ENCODE measurements around the gene PDGFRA.
"Not testable (repeated sequence)": the region's sequence is repeated elsewhere in the genome, so short reads cannot be mapped to it uniquely, and the experiment has no call there.

Gene PDGFRA

DNA sequence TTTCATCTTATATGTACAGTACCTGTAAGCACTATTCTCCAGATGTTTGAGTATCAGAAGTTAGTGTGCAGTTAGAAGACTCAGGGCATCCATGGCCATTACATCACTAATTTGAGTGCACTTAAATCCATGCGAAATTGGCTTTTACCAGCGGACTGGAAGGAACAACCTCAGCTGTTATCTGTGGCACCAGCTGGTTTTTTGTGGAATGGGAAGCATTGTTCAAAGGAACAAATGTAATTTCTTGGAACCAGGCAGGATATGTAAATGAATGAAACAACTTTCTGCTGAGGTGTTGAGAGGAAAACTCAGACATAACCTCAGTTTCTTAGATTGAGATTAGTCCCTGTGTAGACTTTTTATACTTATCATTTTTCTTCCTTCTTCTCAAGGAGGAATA is 60.2 kb downstream of the PDGFRA start:
- no peak for DNase-seq
- in situ Hi-C loops (cut with HindIII; ENCODE audit: low pct_ligation_motif_present, low pct_unique_long_range_greater_than_20kb, low sequenced_read_pairs) = no loop called here

- in situ Hi-C loops (cut with HindIII; ENCODE audit: low pct_ligation_motif_present, low pct_unique_long_range_greater_than_20kb, low sequenced_read_pairs) = no loop called here
- DNase-seq = no peak
Observed at GRCh38 chr4:54290980-54291379, 61.9 kb downstream of the PDGFRA start.

GRCh38 chr4:54296548-54297203 is 67.6 kb downstream of the PDGFRA start:
- in situ Hi-C loops (cut with HindIII; ENCODE audit: low pct_ligation_motif_present, low pct_unique_long_range_greater_than_20kb, low sequenced_read_pairs) = no loop called here
- no peak for DNase-seq

DNA sequence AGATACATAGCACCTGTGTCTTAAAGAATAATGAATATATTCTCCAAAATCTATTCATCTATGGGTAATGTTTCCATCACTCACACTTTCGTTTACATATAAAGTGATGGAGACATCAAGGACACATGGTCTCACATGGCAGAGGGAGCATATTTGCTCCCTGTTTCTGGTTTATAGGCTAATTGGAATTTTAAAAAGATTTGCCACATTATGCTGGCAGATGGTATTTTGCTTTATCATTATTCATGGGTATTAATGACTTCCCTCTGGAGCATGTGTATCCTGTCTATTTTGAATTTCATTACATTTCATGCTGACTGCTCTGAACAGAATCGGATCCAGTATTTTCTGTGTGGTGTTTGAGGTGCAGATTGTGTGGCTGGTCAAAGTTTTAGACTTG is 79.0 kb downstream of the PDGFRA start:
- in situ Hi-C loops (cut with HindIII; ENCODE audit: low pct_ligation_motif_present, low pct_unique_long_range_greater_than_20kb, low sequenced_read_pairs) = no loop called here
- no peak for DNase-seq

- DNase-seq = no peak
- in situ Hi-C loops (cut with HindIII; ENCODE audit: low pct_ligation_motif_present, low pct_unique_long_range_greater_than_20kb, low sequenced_read_pairs) = no loop called here
Observed at GRCh38 chr4:54315561-54316538, 86.8 kb downstream of the PDGFRA start.

DNA sequence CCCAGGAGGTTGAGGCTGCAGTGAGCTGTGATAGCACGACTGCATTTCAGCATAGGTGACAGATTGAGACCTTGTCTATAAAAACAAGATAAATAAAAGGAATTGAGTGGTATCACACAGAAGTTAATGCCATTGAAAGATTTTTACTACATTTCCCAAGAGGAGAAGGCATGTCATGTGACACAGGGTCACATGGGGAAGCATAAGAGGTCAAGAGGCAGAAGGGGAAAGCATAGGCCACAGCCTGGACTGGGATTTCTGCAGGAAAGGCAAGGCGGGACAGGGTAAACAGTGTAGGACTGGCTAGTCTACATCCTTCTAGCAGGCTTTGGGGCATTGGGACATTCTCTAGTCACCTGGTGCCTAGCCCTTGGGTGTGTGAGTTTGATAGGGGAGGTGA is 88.6 kb downstream of the PDGFRA start:
- in situ Hi-C loops (cut with HindIII; ENCODE audit: low pct_ligation_motif_present, low pct_unique_long_range_greater_than_20kb, low sequenced_read_pairs) = no loop called here
- no peak for DNase-seq

- DNase-seq = peak; percentile 42
- in situ Hi-C loops (cut with HindIII; ENCODE audit: low pct_ligation_motif_present, low pct_unique_long_range_greater_than_20kb, low sequenced_read_pairs) = no loop called here
Observed at GRCh38 chr4:54318904-54319303, 89.8 kb downstream of the PDGFRA start.

GRCh38 chr4:54320826-54321685 is 92.0 kb downstream of the PDGFRA start:
- in situ Hi-C loops (cut with HindIII; ENCODE audit: low pct_ligation_motif_present, low pct_unique_long_range_greater_than_20kb, low sequenced_read_pairs) = no loop called here
- no peak for DNase-seq

- DNase-seq = peak; percentile 60
- in situ Hi-C loops (cut with HindIII; ENCODE audit: low pct_ligation_motif_present, low pct_unique_long_range_greater_than_20kb, low sequenced_read_pairs) = no loop called here
Observed at GRCh38 chr4:54322818-54323417, 93.8 kb downstream of the PDGFRA start.

DNA sequence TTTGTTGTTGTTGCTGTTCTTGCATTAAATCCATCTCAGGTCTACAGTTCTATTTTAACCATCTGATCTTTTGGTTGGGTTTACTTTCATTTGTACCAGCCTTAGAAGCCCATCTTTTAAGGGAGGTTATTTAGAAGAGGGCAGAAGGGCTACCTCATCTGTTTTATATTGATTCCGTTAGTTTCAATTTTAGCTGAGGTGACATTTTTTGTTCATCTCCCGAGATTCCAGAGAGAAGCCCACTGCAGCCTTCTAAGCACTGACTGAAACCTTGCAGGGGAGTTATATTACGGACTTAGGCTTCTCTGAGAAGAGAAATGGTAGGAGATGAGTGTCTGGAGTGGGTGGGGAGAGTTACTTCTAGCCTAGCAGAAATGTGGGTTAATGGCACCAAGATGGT is 101.8 kb downstream of the PDGFRA start:
- no peak for DNase-seq
- in situ Hi-C loops (cut with HindIII; ENCODE audit: low pct_ligation_motif_present, low pct_unique_long_range_greater_than_20kb, low sequenced_read_pairs) = no loop called here

- in situ Hi-C loops (cut with HindIII; ENCODE audit: low pct_ligation_motif_present, low pct_unique_long_range_greater_than_20kb, low sequenced_read_pairs) = no loop called here
- DNase-seq = no peak
Observed at GRCh38 chr4:54332542-54332941, 103.4 kb downstream of the PDGFRA start.

DNA sequence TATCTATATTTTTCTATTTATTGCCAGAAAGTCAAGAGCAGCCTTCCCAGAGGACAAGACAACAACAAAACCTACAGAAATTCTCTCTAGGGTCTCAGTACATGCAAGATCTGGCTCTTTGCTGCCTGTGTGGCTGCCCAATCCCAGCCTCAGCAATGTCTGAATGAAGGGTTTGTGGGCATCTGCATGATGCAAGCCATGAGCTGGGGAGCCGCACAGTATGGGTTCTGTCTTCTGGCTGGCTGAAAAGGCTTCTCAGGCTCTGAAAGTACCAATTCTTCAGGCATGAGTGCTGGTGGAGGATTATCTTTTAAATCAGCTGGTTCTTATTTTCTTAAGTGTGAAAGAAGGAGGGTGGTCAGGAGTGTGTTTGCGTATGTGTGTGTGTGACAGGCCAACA is 104.6 kb downstream of the PDGFRA start:
- in situ Hi-C loops (cut with HindIII; ENCODE audit: low pct_ligation_motif_present, low pct_unique_long_range_greater_than_20kb, low sequenced_read_pairs) = no loop called here
- no peak for DNase-seq

- in situ Hi-C loops (cut with HindIII; ENCODE audit: low pct_ligation_motif_present, low pct_unique_long_range_greater_than_20kb, low sequenced_read_pairs) = not testable (repeated sequence)
Observed at GRCh38 chr4:54334769-54335168, 105.7 kb downstream of the PDGFRA start.

GRCh38 chr4:54337009-54337408 is 107.9 kb downstream of the PDGFRA start:
- in situ Hi-C loops (cut with HindIII; ENCODE audit: low pct_ligation_motif_present, low pct_unique_long_range_greater_than_20kb, low sequenced_read_pairs) = no loop called here
- no peak for DNase-seq

More at GRCh38 chr4:54334769-54335168, 105.7 kb downstream of the PDGFRA start:
- not testable (repeated sequence) for DNase-seq

DNA sequence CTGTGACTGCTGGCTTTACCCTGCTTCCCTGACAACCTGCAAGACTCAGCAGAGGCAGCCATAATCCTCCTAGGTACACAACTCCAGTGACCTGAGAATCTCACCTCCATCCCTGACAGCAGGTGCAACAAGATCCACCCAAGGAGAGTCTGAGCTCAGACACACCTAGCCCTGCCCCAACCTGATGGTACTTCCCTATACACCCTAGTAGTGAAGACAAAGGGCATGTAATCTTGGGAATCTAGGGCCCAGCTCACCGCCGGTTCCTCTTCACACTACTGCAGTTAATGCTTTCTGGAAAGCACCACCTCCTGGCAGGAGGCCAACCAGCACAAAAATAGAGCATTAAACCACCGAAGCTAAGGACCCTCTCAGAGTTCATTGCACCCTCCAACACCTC is 113.0 kb downstream of the PDGFRA start:
- in situ Hi-C loops (cut with HindIII; ENCODE audit: low pct_ligation_motif_present, low pct_unique_long_range_greater_than_20kb, low sequenced_read_pairs) = not testable (repeated sequence)

More for the DNA sequence above, 113.0 kb downstream of the PDGFRA start:
- DNase-seq = not testable (repeated sequence)

Measured in ACHN (cell line).